ENCODE measurements around the gene PDK3. TPM values are rescaled to one million over a fixed set of nuclear protein-coding genes. Genes with fewer than 3 reads are reported as not detected.

Gene PDK3
- total RNA-seq, 1 donor from 2014 or later, result 30.4 TPM

DNA sequence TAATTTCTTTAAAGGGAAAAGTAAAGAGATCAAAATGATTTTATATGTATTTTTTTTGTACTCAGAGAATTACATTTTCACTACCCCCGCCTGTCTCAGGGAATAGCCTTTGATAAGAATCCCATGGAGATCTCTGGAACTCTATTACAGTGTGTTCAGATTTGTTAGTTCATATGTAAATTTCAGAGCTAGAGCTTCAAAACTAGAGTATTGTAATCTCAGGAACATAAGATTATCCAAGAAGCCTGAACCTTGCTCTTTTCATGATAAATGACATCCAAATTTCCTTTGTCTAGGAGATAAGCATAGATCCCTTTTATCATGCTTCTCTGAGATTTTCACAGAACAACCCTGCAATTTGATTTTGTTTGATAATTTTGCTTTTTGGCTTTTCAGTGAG is 82.9 kb downstream of the PDK3 start:
- DNase-seq (ENCODE audit: extremely low spot score, unreplicated experiment), result no peak
- H3K4me1 Mint-ChIP-seq (ENCODE audit: unreplicated experiment), result peaks cover 10% of the 10 kb centered on the region
- no peak overlapping the region for H3K27ac Mint-ChIP-seq
- no peak overlapping the region for H3K4me3 Mint-ChIP-seq
- peaks cover 5% of the 10 kb centered on the region for H3K9me3 Mint-ChIP-seq
- no peak for TF ChIP-seq CTCF (conservative IDR thresholded peaks at IDR 0.05)
- no peaks in the 10 kb centered on the region for H3K27me3 Mint-ChIP-seq
- H3K36me3 Mint-ChIP-seq, result peaks cover 5% of the 10 kb centered on the region

DNA sequence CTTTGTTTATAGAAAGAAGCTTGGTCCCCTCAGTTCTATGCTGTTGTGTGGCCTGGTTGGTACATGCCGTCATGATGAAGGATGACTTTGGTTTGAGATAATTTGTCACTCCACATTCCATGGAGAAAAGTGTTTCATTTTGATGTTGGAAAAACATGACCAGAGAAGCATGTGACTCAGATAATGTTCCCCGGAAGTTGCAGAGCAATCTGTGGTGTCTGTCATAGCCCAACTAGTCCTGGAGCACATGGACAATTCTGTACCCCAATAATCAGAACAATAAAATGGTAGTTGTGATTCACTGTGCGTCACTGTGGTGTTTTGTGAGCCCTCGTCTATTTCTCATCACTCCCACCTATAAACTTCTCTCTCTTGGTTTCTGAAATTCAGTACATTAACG is 85.1 kb downstream of the PDK3 start:
- Mint-ChIP-seq H3K4me1 (ENCODE audit: unreplicated experiment) (peaks cover 10% of the 10 kb centered on the region), H3K27me3 (no peaks in the 10 kb centered on the region), H3K4me3 (no peak overlapping the region), H3K36me3 (no peaks in the 10 kb centered on the region), H3K9me3 (no peaks in the 10 kb centered on the region), H3K27ac (no peak overlapping the region)
- DNase-seq (ENCODE audit: extremely low spot score, unreplicated experiment), result no peak
- no peak for TF ChIP-seq CTCF (conservative IDR thresholded peaks at IDR 0.05)

DNA sequence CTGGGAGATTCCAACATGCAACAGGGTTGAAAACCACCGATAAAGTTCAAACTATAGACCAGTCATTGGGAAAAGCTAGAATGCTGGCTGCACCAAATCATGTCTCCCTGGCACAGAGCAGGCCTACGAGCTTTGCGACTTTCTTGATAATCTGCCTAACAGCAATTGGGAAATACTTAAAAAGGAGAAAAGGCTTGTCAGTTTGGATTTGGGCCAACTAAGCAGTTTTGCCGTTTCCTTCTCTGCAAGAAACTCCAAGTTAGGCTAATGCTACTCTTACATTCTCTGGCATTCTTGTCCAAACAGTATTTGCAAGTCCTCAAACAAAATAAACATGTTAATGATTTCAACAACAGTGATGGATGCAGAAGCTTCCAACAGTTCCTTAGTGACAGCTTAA is 87.9 kb downstream of the PDK3 start:
- TF ChIP-seq CTCF (conservative IDR thresholded peaks at IDR 0.05), result no peak
- Mint-ChIP-seq H3K36me3 (no peaks in the 10 kb centered on the region), H3K4me3 (no peak overlapping the region), H3K27ac (no peak overlapping the region), H3K9me3 (no peaks in the 10 kb centered on the region), H3K27me3 (no peaks in the 10 kb centered on the region), H3K4me1 (ENCODE audit: unreplicated experiment) (peaks cover 10% of the 10 kb centered on the region)
- DNase-seq (ENCODE audit: extremely low spot score, unreplicated experiment), result no peak

DNA sequence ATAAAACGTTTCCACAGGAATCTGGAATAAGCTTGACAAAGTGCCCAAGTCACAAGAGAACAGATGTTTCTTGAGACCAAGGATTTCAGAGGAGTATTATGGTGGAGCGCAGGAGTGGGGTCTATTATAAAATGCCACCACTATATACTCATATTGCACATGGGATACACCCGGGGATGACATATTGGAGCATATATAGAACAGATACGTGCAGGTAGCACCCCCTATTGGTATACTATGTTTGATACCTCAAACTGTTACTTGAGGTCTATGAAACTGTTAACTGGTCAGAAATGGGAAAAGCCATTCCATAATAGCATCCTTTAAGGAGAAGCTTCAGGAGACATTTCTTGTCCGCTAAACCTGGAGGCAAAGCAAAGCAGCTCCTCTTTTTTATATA is 96.0 kb downstream of the PDK3 start:
- Mint-ChIP-seq H3K4me3 (no peak overlapping the region), H3K27me3 (no peaks in the 10 kb centered on the region), H3K36me3 (peaks cover 8% of the 10 kb centered on the region), H3K27ac (no peak overlapping the region), H3K4me1 (ENCODE audit: unreplicated experiment) (no peaks in the 10 kb centered on the region), H3K9me3 (no peaks in the 10 kb centered on the region)
- TF ChIP-seq CTCF (conservative IDR thresholded peaks at IDR 0.05), result no peak
- DNase-seq (ENCODE audit: extremely low spot score, unreplicated experiment), result no peak

DNA sequence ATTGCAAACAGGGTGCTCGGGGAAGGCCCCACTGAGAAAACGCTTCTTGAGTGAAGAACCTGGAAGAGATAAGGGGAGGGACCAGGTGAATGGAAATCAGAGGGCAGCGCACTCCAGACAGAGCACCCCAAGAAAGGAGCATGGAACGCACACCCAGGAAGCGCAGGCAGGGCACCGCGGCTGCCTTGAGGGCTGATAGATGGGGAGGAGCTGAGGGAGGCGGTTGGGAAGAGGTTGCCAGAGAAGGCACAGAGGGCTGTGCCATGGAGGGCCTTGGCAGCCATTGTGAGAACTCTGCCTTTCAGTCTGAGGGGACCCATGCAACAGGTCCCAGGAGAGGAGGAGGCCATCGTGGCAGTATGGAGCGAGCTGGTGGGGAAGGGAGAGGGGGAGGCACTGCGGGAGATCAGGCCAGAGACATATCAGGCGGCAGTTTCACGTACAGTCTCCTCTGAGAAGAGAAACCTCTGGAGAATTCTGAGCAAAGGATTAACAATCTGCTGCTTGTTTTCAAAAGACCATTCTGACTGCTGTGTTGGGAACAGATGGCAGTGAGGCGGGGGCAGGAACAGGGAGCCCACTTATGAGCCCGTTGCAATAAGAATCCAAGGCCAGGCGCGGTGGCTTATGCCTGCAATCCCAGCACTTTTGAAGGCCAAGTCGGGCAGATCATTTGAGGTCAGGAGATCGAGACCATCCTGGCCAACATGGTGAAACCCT is 98.4 kb downstream of the PDK3 start:
- no peaks in the 10 kb centered on the region for H3K27me3 Mint-ChIP-seq
- no peaks in the 10 kb centered on the region for H3K4me1 Mint-ChIP-seq (ENCODE audit: unreplicated experiment)
- no peak for TF ChIP-seq CTCF (conservative IDR thresholded peaks at IDR 0.05)
- H3K36me3 Mint-ChIP-seq, result peaks cover 8% of the 10 kb centered on the region
- no peak overlapping the region for H3K27ac Mint-ChIP-seq
- H3K4me3 Mint-ChIP-seq, result no peak overlapping the region
- DNase-seq (ENCODE audit: extremely low spot score, unreplicated experiment), result no peak
- no peaks in the 10 kb centered on the region for H3K9me3 Mint-ChIP-seq
